NCI-H1436 treated with DMSO at 0.1 percent for 48 hours (cell line): Measurements from ENCODE around the gene ZNF385C.
"Not testable (repeated sequence)": the region's sequence is repeated elsewhere in the genome, so short reads cannot be mapped to it uniquely, and the experiment has no call there.

ENCODE experiments used
- DNase-seq: peaks from one replicate; lab custom pipeline; 2025; lab: John Stamatoyannopoulos, UW

ZNF385C gene

GRCh38 chr17:42050393-42051012, 47.8 kb downstream of the ZNF385C start, which contains the start of gene C17orf113:
Gene C17orf113 (minus strand): TSS chr17:42050601. CDS start chr17:42043376, 7,225 bp downstream.
- no peak for DNase-seq

GRCh38 chr17:42049834-42050392, 48.4 kb downstream of the ZNF385C start:
- DNase-seq = no peak

GRCh38 chr17:42047343-42047742, 50.9 kb downstream of the ZNF385C start:
- no peak for DNase-seq

- DNase-seq = no peak
Observed at GRCh38 chr17:42045719-42046118, 52.6 kb downstream of the ZNF385C start.

- DNase-seq = no peak
Observed at GRCh38 chr17:42042598-42043319, 55.5 kb downstream of the ZNF385C start.

- DNase-seq = no peak
Observed at GRCh38 chr17:42041619-42042018, 56.7 kb downstream of the ZNF385C start.

- DNase-seq = no peak
Observed at GRCh38 chr17:42040818-42041217, 57.5 kb downstream of the ZNF385C start.

GRCh38 chr17:42039794-42040763, 58.2 kb downstream of the ZNF385C start:
- DNase-seq = no peak

- DNase-seq = no peak
Observed at GRCh38 chr17:42038221-42038973, 59.9 kb downstream of the ZNF385C start.

- DNase-seq = no peak
Observed at GRCh38 chr17:42034059-42034458, 64.2 kb downstream of the ZNF385C start.

- no peak for DNase-seq
Observed at GRCh38 chr17:42031584-42031983, 66.7 kb downstream of the ZNF385C start.

GRCh38 chr17:42028791-42029127, 69.5 kb downstream of the ZNF385C start:
- DNase-seq = no peak

- no peak for DNase-seq
Observed at GRCh38 chr17:42027961-42028790, 70.1 kb downstream of the ZNF385C start.

GRCh38 chr17:42027590-42027889, 70.7 kb downstream of the ZNF385C start:
- no peak for DNase-seq

GRCh38 chr17:42026857-42027589, 71.2 kb downstream of the ZNF385C start:
- no peak for DNase-seq

- DNase-seq = no peak
Observed at GRCh38 chr17:42025936-42026335, 72.3 kb downstream of the ZNF385C start.

GRCh38 chr17:42025191-42025579, 73.1 kb downstream of the ZNF385C start:
- no peak for DNase-seq

GRCh38 chr17:42023524-42024349, 74.5 kb downstream of the ZNF385C start:
- no peak for DNase-seq

GRCh38 chr17:42020845-42021244, 77.4 kb downstream of the ZNF385C start:
- not testable (repeated sequence) for DNase-seq
